BE2C (cell line): ENCODE measurements around the gene TNS4.

Source experiments
- DNase-seq: peaks from one replicate; pipeline ENCODE4 v3.0.0-alpha.2; 2020
- H3K27me3 ChIP-seq: fragments of 250-450 bp; sonication (Bioruptor Pico); 2 replicates; pipeline ENCODE4 v1.5.1; 2020; ENCODE audit warnings: mild to moderate bottlenecking
- H3K36me3 ChIP-seq: fragments of 250-450 bp; sonication (Bioruptor Pico); 2 replicates; pipeline ENCODE4 v1.5.1; 2020; ENCODE audit warnings: mild to moderate bottlenecking
- H3K4me1 ChIP-seq: fragments of 250-450 bp; sonication (Bioruptor Pico); 2 replicates; pipeline ENCODE4 v1.5.1; 2020
- H3K4me3 ChIP-seq: 2 replicates; pipeline ENCODE4 v1.5.1; 2011; ENCODE audit warnings: low read depth, low read length
- H3K9me3 ChIP-seq: fragments of 250-450 bp; sonication (Bioruptor Pico); 2 replicates; pipeline ENCODE4 v1.5.1; 2020
- TF ChIP-seq, protein P1 (sequence below): IDR thresholded peaks from 2 replicates; pipeline ENCODE4 v1.5.1; 2012; ENCODE audit warnings: mild to moderate bottlenecking, low read depth, low read length

The TNS4 gene

GRCh38 chr17:40470932-40471828, 30.2 kb downstream of the TNS4 start:
- H3K9me3 ChIP-seq: no peaks in the 10 kb centered on the region
- H3K4me3 ChIP-seq: no peak overlapping the region
- peaks cover 15% of the 10 kb centered on the region for H3K4me1 ChIP-seq
- TF ChIP-seq, protein P1, sequence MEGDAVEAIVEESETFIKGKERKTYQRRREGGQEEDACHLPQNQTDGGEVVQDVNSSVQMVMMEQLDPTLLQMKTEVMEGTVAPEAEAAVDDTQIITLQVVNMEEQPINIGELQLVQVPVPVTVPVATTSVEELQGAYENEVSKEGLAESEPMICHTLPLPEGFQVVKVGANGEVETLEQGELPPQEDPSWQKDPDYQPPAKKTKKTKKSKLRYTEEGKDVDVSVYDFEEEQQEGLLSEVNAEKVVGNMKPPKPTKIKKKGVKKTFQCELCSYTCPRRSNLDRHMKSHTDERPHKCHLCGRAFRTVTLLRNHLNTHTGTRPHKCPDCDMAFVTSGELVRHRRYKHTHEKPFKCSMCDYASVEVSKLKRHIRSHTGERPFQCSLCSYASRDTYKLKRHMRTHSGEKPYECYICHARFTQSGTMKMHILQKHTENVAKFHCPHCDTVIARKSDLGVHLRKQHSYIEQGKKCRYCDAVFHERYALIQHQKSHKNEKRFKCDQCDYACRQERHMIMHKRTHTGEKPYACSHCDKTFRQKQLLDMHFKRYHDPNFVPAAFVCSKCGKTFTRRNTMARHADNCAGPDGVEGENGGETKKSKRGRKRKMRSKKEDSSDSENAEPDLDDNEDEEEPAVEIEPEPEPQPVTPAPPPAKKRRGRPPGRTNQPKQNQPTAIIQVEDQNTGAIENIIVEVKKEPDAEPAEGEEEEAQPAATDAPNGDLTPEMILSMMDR: no peak
- no peaks in the 10 kb centered on the region for H3K36me3 ChIP-seq
- no peak for DNase-seq
- no peaks in the 10 kb centered on the region for H3K27me3 ChIP-seq

- H3K36me3 ChIP-seq: no peaks in the 10 kb centered on the region
- no peaks in the 10 kb centered on the region for H3K9me3 ChIP-seq
- no peaks in the 10 kb centered on the region for H3K27me3 ChIP-seq
- H3K4me3 ChIP-seq: no peak overlapping the region
- TF ChIP-seq, protein P1: no peak
- H3K4me1 ChIP-seq: peaks cover 8% of the 10 kb centered on the region
- DNase-seq: no peak
These were observed 31.4 kb downstream of the TNS4 start for GRCh38 chr17:40469805-40470675.

DNA sequence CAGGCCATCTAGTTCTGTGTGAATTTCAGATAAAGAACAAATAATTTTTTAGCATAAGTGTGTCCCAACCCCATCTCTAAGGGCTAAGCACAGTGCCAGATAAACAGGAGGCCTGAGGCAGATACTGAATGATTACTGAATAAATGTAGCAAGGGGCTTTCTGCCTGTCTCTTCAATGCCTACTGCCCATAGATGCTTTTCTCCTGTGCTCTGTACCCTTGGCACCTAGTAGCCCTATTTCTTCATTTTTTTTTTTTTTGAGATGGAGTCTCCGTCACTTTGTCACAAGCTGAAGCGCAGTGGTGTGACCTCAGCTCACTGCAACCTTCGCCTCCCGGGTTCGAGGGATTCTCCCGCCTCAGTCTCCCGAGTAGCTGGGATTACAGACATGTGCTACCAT, 32.9 kb downstream of the TNS4 start:
- Histone ChIP-seq H3K36me3 (no peaks in the 10 kb centered on the region), H3K9me3 (no peaks in the 10 kb centered on the region), H3K27me3 (no peaks in the 10 kb centered on the region), H3K4me3 (no peak overlapping the region), H3K4me1 (peaks cover 8% of the 10 kb centered on the region)
- TF ChIP-seq, protein P1: no peak
- no peak for DNase-seq

GRCh38 chr17:40467281-40467867, 34.0 kb downstream of the TNS4 start:
- Histone ChIP-seq H3K4me1 (peaks cover 17% of the 10 kb centered on the region), H3K9me3 (no peaks in the 10 kb centered on the region), H3K36me3 (no peaks in the 10 kb centered on the region), H3K27me3 (no peaks in the 10 kb centered on the region), H3K4me3 (no peak overlapping the region)
- TF ChIP-seq, protein P1: no peak
- DNase-seq: no peak

- Histone ChIP-seq H3K4me1 (peaks cover 24% of the 10 kb centered on the region), H3K9me3 (no peaks in the 10 kb centered on the region), H3K36me3 (no peaks in the 10 kb centered on the region), H3K27me3 (no peaks in the 10 kb centered on the region), H3K4me3 (no peak overlapping the region)
- TF ChIP-seq, protein P1: no peak
- no peak for DNase-seq
These were observed 35.0 kb downstream of the TNS4 start for GRCh38 chr17:40466298-40466971.
